Peyer's patch (tissue), 4 donors: Measurements from ENCODE around the gene XKR8.

Experiments
- POLR2A ChIP-seq, 2 donors: fragments of 450-650 bp; IDR thresholded peaks; one replicate each; pipeline ENCODE4 v1.5.1; 2017; ENCODE audit warnings: antibody characterized with exemption in 2 of 2, mild to moderate bottlenecking in 2 of 2, moderate library complexity in 2 of 2
- TF ChIP-seq, protein P1 (sequence below), 6 experiments: fragments of 450-650 bp in 4 of 6; fragments of 200-600 bp in 2 of 6; sonication (generic) in 1 of 6; IDR thresholded peaks; one replicate each; pipeline ENCODE4 v1.5.1; 2017 to 2019; ENCODE audit warnings: antibody characterized with exemption in 6 of 6, mild to moderate bottlenecking in 3 of 6, moderate library complexity in 1 of 6

DNA sequence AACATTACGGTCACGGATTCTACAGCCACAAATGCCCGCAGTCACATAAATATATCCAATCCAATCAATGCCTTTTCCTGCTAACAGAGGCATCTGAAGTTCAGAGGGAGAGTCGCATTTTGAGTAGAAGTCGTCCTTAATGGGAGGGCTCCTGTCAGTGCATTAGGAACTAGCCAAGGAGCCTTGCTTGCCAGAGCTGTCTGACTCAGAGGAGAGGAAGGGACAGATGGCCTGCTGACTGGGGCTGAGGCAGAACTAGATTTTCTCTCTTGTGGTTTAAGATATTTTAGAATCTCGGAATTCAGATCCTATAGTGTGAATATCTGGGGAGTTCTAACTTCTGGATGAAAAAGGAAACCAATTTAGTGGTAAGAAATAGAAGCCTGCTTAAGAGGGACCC lies 10.6 kb downstream of the XKR8 start:
- TF ChIP-seq, protein P1, sequence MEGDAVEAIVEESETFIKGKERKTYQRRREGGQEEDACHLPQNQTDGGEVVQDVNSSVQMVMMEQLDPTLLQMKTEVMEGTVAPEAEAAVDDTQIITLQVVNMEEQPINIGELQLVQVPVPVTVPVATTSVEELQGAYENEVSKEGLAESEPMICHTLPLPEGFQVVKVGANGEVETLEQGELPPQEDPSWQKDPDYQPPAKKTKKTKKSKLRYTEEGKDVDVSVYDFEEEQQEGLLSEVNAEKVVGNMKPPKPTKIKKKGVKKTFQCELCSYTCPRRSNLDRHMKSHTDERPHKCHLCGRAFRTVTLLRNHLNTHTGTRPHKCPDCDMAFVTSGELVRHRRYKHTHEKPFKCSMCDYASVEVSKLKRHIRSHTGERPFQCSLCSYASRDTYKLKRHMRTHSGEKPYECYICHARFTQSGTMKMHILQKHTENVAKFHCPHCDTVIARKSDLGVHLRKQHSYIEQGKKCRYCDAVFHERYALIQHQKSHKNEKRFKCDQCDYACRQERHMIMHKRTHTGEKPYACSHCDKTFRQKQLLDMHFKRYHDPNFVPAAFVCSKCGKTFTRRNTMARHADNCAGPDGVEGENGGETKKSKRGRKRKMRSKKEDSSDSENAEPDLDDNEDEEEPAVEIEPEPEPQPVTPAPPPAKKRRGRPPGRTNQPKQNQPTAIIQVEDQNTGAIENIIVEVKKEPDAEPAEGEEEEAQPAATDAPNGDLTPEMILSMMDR (IDR thresholded peaks at IDR 0.05), result no peak
- TF ChIP-seq POLR2A (IDR thresholded peaks at IDR 0.05), result no peak
